Right ventricle myocardium inferior (tissue), 1 donor: ENCODE measurements around the gene DAPL1. TPM values are rescaled to one million over a fixed set of nuclear protein-coding genes. Genes with fewer than 3 reads are reported as not detected.
A peak's percentile ranks its signal among the peaks of the same experiment; 100 is the strongest.

Experiments used
- ATAC-seq: fragments of 200-7000 bp; cut with Tn5 transposase; one replicate; pipeline ENCODE4 v1.9.1; 2020; ENCODE audit warnings: mild to moderate bottlenecking, moderate library complexity
- DNase-seq: peaks from one replicate; pipeline ENCODE4 v3.0.0; 2021; ENCODE audit errors: missing footprints
- intact Hi-C: fragments of 100-400 bp; cut with DNase I; formaldehyde crosslinking; loops from one replicate; pipeline ENCODE4 v1.11.0; 2022
- long read RNA-seq: library from polyadenylated mRNA; unstranded; transcript quantifications from one replicate; pipeline ENCODE4 v2.0.0, GENCODE V29; 2021
- total RNA-seq: library from RNA; stranded (reverse); fragmentation: NEBNext Ultra II Directional; extraction: Animal tissue kit (Norgen Biotek cat#: 25700); gene quantifications from one replicate; pipeline ENCODE4 v1.2.1, GENCODE V29; 2021
- donor health status: DM: no; HTN: yes; CAD: no; lungs with severe emphysema.

The DAPL1 gene
- not detected for total RNA-seq
- long read RNA-seq = 0 reads

- DNase-seq (no peak), ATAC-seq (no peak)
- intact Hi-C loops = no loop called here
Observed at GRCh38 chr2:158795195-158795924, at the start of gene DAPL1. Gene DAPL1 (plus strand): TSS chr2:158795317. CDS start chr2:158795373, 56 bp downstream.

- ATAC-seq = no peak
Observed at GRCh38 chr2:158745866-158746382, 49.2 kb upstream of the DAPL1 start.

GRCh38 chr2:158746488-158746887, 48.6 kb upstream of the DAPL1 start:
- ATAC-seq (no peak), DNase-seq (no peak)
- intact Hi-C loops = loop anchor here (5.0 to 10.0 kb wide), 2 partner anchors 142 to 714 kb away; no protein-coding TSS in a partner anchor

More at GRCh38 chr2:158745866-158746382, 49.2 kb upstream of the DAPL1 start:
- intact Hi-C loops = loop anchor here (1.0 to 10.0 kb wide), 4 partner anchors 30 to 714 kb away; partner anchors contain the start of genes CCDC148 and PKP4
- no peak for DNase-seq

- no peak for DNase-seq
- no peak for ATAC-seq
- intact Hi-C loops = loop anchor here (5.0 to 10.0 kb wide), 2 partner anchors 142 to 715 kb away; no protein-coding TSS in a partner anchor
Observed at GRCh38 chr2:158747281-158747680, 47.8 kb upstream of the DAPL1 start.

- ATAC-seq = peak; percentile 41
- no peak for DNase-seq
- intact Hi-C loops = loop anchor here (5.0 to 10.0 kb wide), 2 partner anchors 144 to 717 kb away; no protein-coding TSS in a partner anchor
Observed at GRCh38 chr2:158748926-158749590, 46.1 kb upstream of the DAPL1 start.

GRCh38 chr2:158750458-158751125, 44.5 kb upstream of the DAPL1 start:
- intact Hi-C loops = no loop called here
- no peak for DNase-seq
- ATAC-seq = no peak

GRCh38 chr2:158753641-158754611, 41.2 kb upstream of the DAPL1 start:
- DNase-seq = no peak
- peak; percentile 85 for ATAC-seq
- intact Hi-C loops = loop anchor here (2.0 kb wide), 2 partner anchors 297 to 575 kb away; partner anchors contain the start of genes CCDC148 and PKP4

- DNase-seq (no peak), ATAC-seq (no peak)
- intact Hi-C loops = loop anchor here (2.0 kb wide), 2 partner anchors 299 to 577 kb away; partner anchors contain the start of genes CCDC148 and PKP4
Observed at GRCh38 chr2:158755310-158756087, 39.6 kb upstream of the DAPL1 start.

GRCh38 chr2:158756331-158756730, 38.8 kb upstream of the DAPL1 start:
- no peak for ATAC-seq
- intact Hi-C loops = no loop called here
- no peak for DNase-seq

GRCh38 chr2:158756976-158757375, 38.1 kb upstream of the DAPL1 start:
- intact Hi-C loops = no loop called here
- DNase-seq (no peak), ATAC-seq (no peak)

GRCh38 chr2:158760887-158761286, 34.2 kb upstream of the DAPL1 start:
- ATAC-seq (peak; percentile 70), DNase-seq (no peak)

GRCh38 chr2:158761621-158762020, 33.5 kb upstream of the DAPL1 start:
- DNase-seq = no peak
- intact Hi-C loops = no loop called here
- no peak for ATAC-seq

More at GRCh38 chr2:158760887-158761286, 34.2 kb upstream of the DAPL1 start:
- intact Hi-C loops = no loop called here

- intact Hi-C loops = no loop called here
- no peak for DNase-seq
- ATAC-seq = no peak
Observed at GRCh38 chr2:158762336-158762735, 32.8 kb upstream of the DAPL1 start.

GRCh38 chr2:158766524-158766923, 28.6 kb upstream of the DAPL1 start:
- no peak for DNase-seq
- ATAC-seq = no peak
- intact Hi-C loops = no loop called here

- no peak for ATAC-seq
- intact Hi-C loops = no loop called here
- no peak for DNase-seq
Observed at GRCh38 chr2:158772306-158773078, 22.6 kb upstream of the DAPL1 start.

- ATAC-seq = no peak
- no peak for DNase-seq
Observed at GRCh38 chr2:158773121-158773520, 22.0 kb upstream of the DAPL1 start.

More at GRCh38 chr2:158773121-158773520, 22.0 kb upstream of the DAPL1 start:
- intact Hi-C loops = no loop called here
